Non-pigmented ciliary epithelial cell (primary cell): ENCODE data around the gene LRRC70.
"Not testable (repeated sequence)": the region's sequence is repeated elsewhere in the genome, so short reads cannot be mapped to it uniquely, and the experiment has no call there.

ENCODE experiments used
- DNase-seq: peaks from one replicate; pipeline ENCODE4 v3.0.0-alpha.2; 2010; ENCODE audit warnings: low read depth

The LRRC70 gene

GRCh38 chr5:62578540-62578939, at the start of gene LRRC70:
TSS of gene LRRC70 (plus strand) at chr5:62578819. CDS start at chr5:62579439, 620 bp downstream.
- no peak for DNase-seq

GRCh38 chr5:62533597-62533996, 45.0 kb upstream of the LRRC70 start:
- DNase-seq = no peak

GRCh38 chr5:62534461-62535236, 44.0 kb upstream of the LRRC70 start:
- no peak for DNase-seq

- DNase-seq = no peak
Measured at GRCh38 chr5:62536232-62536631, 42.4 kb upstream of the LRRC70 start.

GRCh38 chr5:62536783-62537182, 41.8 kb upstream of the LRRC70 start:
- DNase-seq = no peak

- DNase-seq = peak; percentile 37
Measured at GRCh38 chr5:62538017-62538942, 40.3 kb upstream of the LRRC70 start.

- DNase-seq = no peak
Measured at GRCh38 chr5:62542720-62543119, 35.9 kb upstream of the LRRC70 start.

GRCh38 chr5:62547945-62548630, 30.5 kb upstream of the LRRC70 start:
- no peak for DNase-seq

- DNase-seq = no peak
Measured at GRCh38 chr5:62550103-62550502, 28.5 kb upstream of the LRRC70 start.

GRCh38 chr5:62555930-62556329, 22.7 kb upstream of the LRRC70 start:
- no peak for DNase-seq

GRCh38 chr5:62558941-62559340, 19.7 kb upstream of the LRRC70 start:
- no peak for DNase-seq

- no peak for DNase-seq
Measured at GRCh38 chr5:62560786-62561185, 17.8 kb upstream of the LRRC70 start.

- no peak for DNase-seq
Measured at GRCh38 chr5:62561896-62562295, 16.7 kb upstream of the LRRC70 start.

- no peak for DNase-seq
Measured at GRCh38 chr5:62562867-62563266, 15.8 kb upstream of the LRRC70 start.

GRCh38 chr5:62564101-62564500, 14.5 kb upstream of the LRRC70 start:
- no peak for DNase-seq

GRCh38 chr5:62565740-62566139, 12.9 kb upstream of the LRRC70 start:
- DNase-seq = not testable (repeated sequence)

- DNase-seq = no peak
Measured at GRCh38 chr5:62568143-62568542, 10.5 kb upstream of the LRRC70 start.

GRCh38 chr5:62568800-62569432, 9.7 kb upstream of the LRRC70 start:
- no peak for DNase-seq

GRCh38 chr5:62569470-62569869, 9.1 kb upstream of the LRRC70 start:
- no peak for DNase-seq

GRCh38 chr5:62572918-62573514, 5.6 kb upstream of the LRRC70 start:
- no peak for DNase-seq

GRCh38 chr5:62574599-62574998, 4.0 kb upstream of the LRRC70 start:
- DNase-seq = no peak

GRCh38 chr5:62575066-62575465, 3.6 kb upstream of the LRRC70 start:
- no peak for DNase-seq
